Lower lobe of right lung (tissue), 2 donors: ENCODE results near the gene SNX27. TPM values are rescaled to one million over a fixed set of nuclear protein-coding genes. Genes with fewer than 3 reads are reported as not detected.

Experiments used
- ATAC-seq, 2 donors: fragments of 200-7000 bp; cut with Tn5 transposase; one replicate each; pipeline ENCODE4 v1.9.1; 2020 to 2022; ENCODE audit warnings: mild to moderate bottlenecking in 2 of 2, moderate library complexity in 2 of 2
- DNase-seq: peaks from one replicate; pipeline ENCODE4 v3.0.0-alpha.2; 2020
- H3K27ac ChIP-seq: fragments of 200-600 bp; one replicate; pipeline ENCODE4 v1.8.0; 2022
- H3K27me3 ChIP-seq: fragments of 200-600 bp; one replicate; pipeline ENCODE4 v1.8.0; 2022; ENCODE audit warnings: low read depth
- H3K36me3 ChIP-seq: fragments of 200-600 bp; one replicate; pipeline ENCODE4 v1.8.0; 2022; ENCODE audit warnings: mild to moderate bottlenecking
- H3K4me1 ChIP-seq: fragments of 200-600 bp; one replicate; pipeline ENCODE4 v1.8.0; 2022
- H3K4me3 ChIP-seq: fragments of 200-600 bp; one replicate; pipeline ENCODE4 v1.8.0; 2022; ENCODE audit warnings: mild to moderate bottlenecking
- H3K9me3 ChIP-seq: fragments of 200-600 bp; one replicate; pipeline ENCODE4 v1.8.0; 2022
- CTCF ChIP-seq: fragments of 200-600 bp; IDR thresholded peaks from one replicate; pipeline ENCODE4 v1.8.0; 2022; ENCODE audit warnings: antibody characterized with exemption, mild to moderate bottlenecking
- intact Hi-C: fragments of 100-400 bp; cut with DNase I; formaldehyde crosslinking; loops from one replicate; pipeline ENCODE4 v1.11.0; 2022
- total RNA-seq: library from RNA; stranded (reverse); fragmentation: NEBNext Ultra II Directional; extraction: Animal tissue kit (Norgen Biotek cat#: 25700); gene quantifications from one replicate; pipeline ENCODE4 v1.2.1, GENCODE V29; 2021
- donor health status: DM: no; HTN: yes; CAD: no; lungs with severe emphysema.

The SNX27 gene
- total RNA-seq, 1 donor from 2014 or later, result 66.5 TPM

- ATAC-seq, result no peak
- Histone ChIP-seq H3K27me3 (peaks cover 23% of the 10 kb centered on the region), H3K27ac (no peak overlapping the region), H3K36me3 (no peaks in the 10 kb centered on the region), H3K4me3 (no peak overlapping the region), H3K4me1 (peaks cover 18% of the 10 kb centered on the region), H3K9me3 (no peaks in the 10 kb centered on the region)
- no peak for DNase-seq
- intact Hi-C loops, result no loop called here
- TF ChIP-seq CTCF, result no peak
These were observed 104.0 kb downstream of the SNX27 start for GRCh38 chr1:151715726-151716404.

GRCh38 chr1:151716405-151716762 lies 104.5 kb downstream of the SNX27 start:
- Histone ChIP-seq H3K9me3 (no peaks in the 10 kb centered on the region), H3K36me3 (no peaks in the 10 kb centered on the region), H3K4me1 (peaks cover 20% of the 10 kb centered on the region), H3K27ac (no peak overlapping the region), H3K27me3 (peaks cover 23% of the 10 kb centered on the region), H3K4me3 (no peak overlapping the region)
- intact Hi-C loops, result no loop called here
- no peak for TF ChIP-seq CTCF
- ATAC-seq (no peak), DNase-seq (no peak)

GRCh38 chr1:151716771-151717631 lies 105.2 kb downstream of the SNX27 start, which contains the start of gene CELF3:
CELF3 (minus strand) TSS chr1:151716803; CDS start chr1:151716020, 783 bp downstream.
- peaks cover 26% of the 10 kb centered on the region for H3K4me1 ChIP-seq
- DNase-seq, result no peak
- ATAC-seq, result no peak
- H3K9me3 ChIP-seq, result no peaks in the 10 kb centered on the region
- H3K27me3 ChIP-seq, result peaks cover 23% of the 10 kb centered on the region
- H3K4me3 ChIP-seq, result no peak within 1 kb of the TSS
- H3K27ac ChIP-seq, result no peak within 1 kb of the TSS
- no peak for TF ChIP-seq CTCF
- intact Hi-C loops, result no loop called here
- H3K36me3 ChIP-seq, result no peaks in the 10 kb centered on the region

GRCh38 chr1:151718011-151718431 lies 106.2 kb downstream of the SNX27 start:
- no peak overlapping the region for H3K27ac ChIP-seq

GRCh38 chr1:151718666-151719065 lies 106.8 kb downstream of the SNX27 start:
- no peak overlapping the region for H3K4me3 ChIP-seq
- no peak for TF ChIP-seq CTCF
- H3K36me3 ChIP-seq, result no peaks in the 10 kb centered on the region
- peaks cover 29% of the 10 kb centered on the region for H3K4me1 ChIP-seq
- H3K27me3 ChIP-seq, result peaks cover 23% of the 10 kb centered on the region
- DNase-seq (no peak), ATAC-seq (no peak)
- H3K9me3 ChIP-seq, result no peaks in the 10 kb centered on the region
- intact Hi-C loops, result no loop called here
- H3K27ac ChIP-seq, result no peak overlapping the region

More at GRCh38 chr1:151718011-151718431, 106.2 kb downstream of the SNX27 start:
- TF ChIP-seq CTCF, result no peak
- peak; percentile 33 to 44 for ATAC-seq
- Histone ChIP-seq H3K27me3 (peaks cover 23% of the 10 kb centered on the region), H3K4me3 (no peak overlapping the region), H3K4me1 (peaks cover 29% of the 10 kb centered on the region), H3K9me3 (no peaks in the 10 kb centered on the region), H3K36me3 (no peaks in the 10 kb centered on the region)
- intact Hi-C loops, result no loop called here
- no peak for DNase-seq
